Kidney (tissue), 14 donors: Measurements from ENCODE around the gene C3AR1. TPM values are rescaled to one million over a fixed set of nuclear protein-coding genes. Genes with fewer than 3 reads are reported as not detected.

ENCODE experiments used
- DNase-seq, 5 donors: peaks; one replicate each; pipeline ENCODE4 v3.0.0-alpha.2; 2013 to 2020
- FAIRE-seq: peaks from 2 replicates; lab custom pipeline; 2012; peaks lifted over from hg19 to GRCh38; lab: Jason Lieb, UNC
- H3K27ac ChIP-seq, 2 donors: one replicate each; pipeline ENCODE4 v1.7.0; 2013; ENCODE audit warnings: low read depth in 2 of 2, low read length in 2 of 2, inconsistent platforms in 1 of 2
- H3K27me3 ChIP-seq: one replicate; pipeline ENCODE4 v1.7.1; 2013; ENCODE audit warnings: low read length, inconsistent platforms; ENCODE audit not compliant: control insufficient read depth, insufficient read depth
- H3K36me3 ChIP-seq, 3 donors: one replicate each; pipeline versions ENCODE4 v1.7.0 to v1.7.1; 2013; ENCODE audit warnings: low read length in 3 of 3, control low read depth in 1 of 3, inconsistent platforms in 1 of 3; ENCODE audit not compliant: insufficient read depth in 3 of 3, control insufficient read depth in 2 of 3
- H3K4me1 ChIP-seq, 3 donors: one replicate each; pipeline versions ENCODE4 v1.7.0 to v1.7.1; 2013; ENCODE audit warnings: low read length in 3 of 3, inconsistent platforms in 1 of 3, low read depth in 1 of 3; ENCODE audit not compliant: control insufficient read depth in 2 of 3, insufficient read depth in 2 of 3
- H3K4me3 ChIP-seq, 3 donors: one replicate each; pipeline versions ENCODE4 v1.7.0 to v1.8.1; 2013; ENCODE audit warnings: low read length in 3 of 3, control low read depth in 1 of 3, inconsistent platforms in 1 of 3
- H3K9ac ChIP-seq, 3 donors: one replicate each; pipeline versions ENCODE4 v1.7.0 to v1.7.1; 2013; ENCODE audit warnings: low read length in 3 of 3, control low read depth in 1 of 3, inconsistent platforms in 1 of 3
- H3K9me3 ChIP-seq, 3 donors: one replicate each; pipeline versions ENCODE4 v1.7.0 to v1.7.1; 2013; ENCODE audit warnings: low read length in 3 of 3, control low read depth in 1 of 3, inconsistent platforms in 1 of 3; ENCODE audit not compliant: control insufficient read depth in 2 of 3, insufficient read depth in 1 of 3
- intact Hi-C: fragments of 100-400 bp; cut with DNase I; formaldehyde crosslinking; loops from one replicate; pipeline ENCODE4 v1.11.1; 2022
- polyA plus RNA-seq: library from polyadenylated mRNA; stranded (reverse); fragments of 350-450 nt; fragmentation: Illumina TruSeq; extraction: RNeasy Lipid Tissue Mini Kit (QIAGEN cat#74804); gene quantifications from one replicate; pipeline ENCODE4 v1.2.3, GENCODE V29; 2014; ENCODE audit warnings: low read depth, low replicate concordance; ENCODE audit not compliant: insufficient read depth
- total RNA-seq: library from RNA; stranded (reverse); fragmentation: NEBNext Ultra II Directional; extraction: Animal tissue kit (Norgen Biotek cat#: 25700); gene quantifications from one replicate; pipeline ENCODE4 v1.2.1, GENCODE V29; 2021
- TF ChIP-seq, protein P1 (sequence below): IDR thresholded peaks from 3 replicates; pipeline ENCODE4 v1.5.1; 2012; ENCODE audit warnings: mild to moderate bottlenecking, moderate library complexity, borderline replicate concordance; ENCODE audit not compliant: insufficient read depth; ENCODE audit errors: extremely low read depth
- donor health status: control.
- donor health status: control.
- donor health status: control.
- donor health status: control.
- donor health status: control.
- donor health status: DM: yes; HTN: yes; CAD: no.
- donor health status: Normal renal cell carcinoma (clear cell type).

The C3AR1 gene
- total and polyA plus RNA-seq, 2 donors from 2014 or later: 2.9 to 17.7 TPM

DNA sequence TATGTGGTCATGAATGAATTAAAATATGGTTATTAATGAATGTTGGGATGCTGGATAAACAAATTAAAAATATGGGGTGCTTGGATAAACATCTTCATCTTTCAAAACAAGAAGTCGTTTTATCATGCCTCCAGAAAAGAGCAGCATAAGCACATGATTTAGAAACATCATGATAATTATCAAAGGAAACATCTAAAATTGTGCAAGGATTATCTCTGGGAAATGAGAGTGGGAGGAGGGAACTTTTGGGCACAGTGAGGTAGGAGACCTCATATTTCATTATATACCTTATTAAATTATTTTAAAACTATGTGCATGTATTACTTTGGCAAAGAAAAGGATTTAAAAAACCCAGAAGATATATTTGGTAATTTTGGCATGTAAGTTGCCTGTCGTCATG is 8.9 kb downstream of the C3AR1 start:
- Histone ChIP-seq H3K36me3 (peaks cover 4 to 21% (median 17%) of the 10 kb centered on the region in 3 donors), H3K4me3 (no peak overlapping the region), H3K9me3 (no peaks in the 10 kb centered on the region), H3K9ac (no peak overlapping the region), H3K27ac (no peak overlapping the region), H3K4me1 (no peaks in the 10 kb centered on the region), H3K27me3 (no peaks in the 10 kb centered on the region)
- intact Hi-C loops: no loop called here
- DNase-seq: no peak
- FAIRE-seq: no peak
- TF ChIP-seq, protein P1, sequence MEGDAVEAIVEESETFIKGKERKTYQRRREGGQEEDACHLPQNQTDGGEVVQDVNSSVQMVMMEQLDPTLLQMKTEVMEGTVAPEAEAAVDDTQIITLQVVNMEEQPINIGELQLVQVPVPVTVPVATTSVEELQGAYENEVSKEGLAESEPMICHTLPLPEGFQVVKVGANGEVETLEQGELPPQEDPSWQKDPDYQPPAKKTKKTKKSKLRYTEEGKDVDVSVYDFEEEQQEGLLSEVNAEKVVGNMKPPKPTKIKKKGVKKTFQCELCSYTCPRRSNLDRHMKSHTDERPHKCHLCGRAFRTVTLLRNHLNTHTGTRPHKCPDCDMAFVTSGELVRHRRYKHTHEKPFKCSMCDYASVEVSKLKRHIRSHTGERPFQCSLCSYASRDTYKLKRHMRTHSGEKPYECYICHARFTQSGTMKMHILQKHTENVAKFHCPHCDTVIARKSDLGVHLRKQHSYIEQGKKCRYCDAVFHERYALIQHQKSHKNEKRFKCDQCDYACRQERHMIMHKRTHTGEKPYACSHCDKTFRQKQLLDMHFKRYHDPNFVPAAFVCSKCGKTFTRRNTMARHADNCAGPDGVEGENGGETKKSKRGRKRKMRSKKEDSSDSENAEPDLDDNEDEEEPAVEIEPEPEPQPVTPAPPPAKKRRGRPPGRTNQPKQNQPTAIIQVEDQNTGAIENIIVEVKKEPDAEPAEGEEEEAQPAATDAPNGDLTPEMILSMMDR: no peak

DNA sequence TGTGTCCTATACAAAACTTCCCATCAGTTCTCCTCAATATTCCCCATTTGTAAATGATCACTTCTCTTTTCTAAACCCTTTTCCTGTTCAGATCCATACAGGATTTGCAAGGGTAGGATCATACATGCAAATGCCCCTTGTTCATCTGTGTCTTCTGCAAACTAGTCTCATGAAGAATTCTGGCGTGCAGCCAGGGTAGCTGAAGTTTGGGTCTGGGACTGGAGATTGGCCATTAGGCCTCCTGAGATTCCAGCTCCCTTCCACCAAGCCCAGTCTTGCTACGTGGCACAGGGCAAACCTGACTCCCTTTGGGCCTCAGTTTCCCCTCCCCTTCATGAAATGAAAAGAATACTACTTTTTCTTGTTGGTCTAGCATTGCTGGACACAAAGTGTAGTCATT is 11.3 kb downstream of the C3AR1 start:
- TF ChIP-seq, protein P1: no peak
- Histone ChIP-seq H3K4me3 (no peak overlapping the region), H3K36me3 (peaks cover 4 to 35% (median 24%) of the 10 kb centered on the region in 3 donors), H3K27me3 (no peaks in the 10 kb centered on the region), H3K4me1 (no peaks in the 10 kb centered on the region), H3K9me3 (no peaks in the 10 kb centered on the region), H3K9ac (no peak overlapping the region), H3K27ac (no peak overlapping the region)
- intact Hi-C loops: no loop called here
- FAIRE-seq: no peak
- DNase-seq: no peak

DNA sequence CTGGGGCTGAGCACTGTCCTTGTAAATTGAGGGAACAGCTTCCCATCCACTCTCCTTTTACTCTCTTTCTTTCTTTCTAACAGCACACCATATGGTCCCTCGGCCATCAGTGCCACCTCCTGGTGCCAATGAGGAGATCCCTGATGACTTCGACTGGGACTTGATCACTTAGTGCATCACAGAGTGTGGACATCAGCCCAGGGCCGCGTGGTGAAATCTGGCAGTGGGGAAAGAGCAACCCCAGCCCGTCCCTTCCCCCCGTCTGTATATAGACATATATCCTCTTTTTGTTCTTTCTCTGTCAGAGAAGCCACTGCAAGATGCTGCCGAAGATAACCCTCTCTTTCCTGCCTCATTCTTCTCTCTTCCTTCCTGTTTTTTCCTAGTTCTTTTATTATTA is 13.5 kb downstream of the C3AR1 start:
- FAIRE-seq: no peak
- no peak overlapping the region for H3K4me3 ChIP-seq
- no peak overlapping the region for H3K9ac ChIP-seq
- no peaks in the 10 kb centered on the region for H3K9me3 ChIP-seq
- H3K27me3 ChIP-seq: no peaks in the 10 kb centered on the region
- no peaks in the 10 kb centered on the region for H3K4me1 ChIP-seq
- TF ChIP-seq, protein P1: no peak
- intact Hi-C loops: no loop called here
- DNase-seq: no peak
- no peak overlapping the region for H3K27ac ChIP-seq
- peaks cover 9 to 57% (median 41%) of the 10 kb centered on the region in 3 donors for H3K36me3 ChIP-seq
